PC-9 (cell line): Measurements from ENCODE around the gene FAM20C. TPM values are rescaled to one million over a fixed set of nuclear protein-coding genes. Genes with fewer than 3 reads are reported as not detected.

Experiments used
- BruUV-seq: library from RNA; stranded (reverse); fragments of 400-500 nt; replicated peaks from 2 replicates; lab custom pipeline; 2021; lab: Mats Ljungman, UMichigan
- CTCF ChIA-PET: fragments of 300-600 bp; sonication (Branson Sonifier 250); formaldehyde crosslinking; loops from one replicate; lab custom pipeline; 2022; ENCODE audit warnings: antibody characterized with exemption; lab: Charles Lee
- POLR2A ChIA-PET: fragments of 300-600 bp; sonication (Branson Sonifier 250); formaldehyde crosslinking; loops from one replicate; lab custom pipeline; 2022; ENCODE audit warnings: antibody characterized with exemption; ENCODE audit not compliant: unreplicated experiment; lab: Charles Lee
- DNase-seq, 2 experiments: peaks; one replicate each; pipeline versions ENCODE4 v3.0.0 to v3.0.0-alpha.2; 2015 to 2022; ENCODE audit warnings: mixed read lengths in 1 of 2
- H2AFZ ChIP-seq: fragments of 200-600 bp; sonication (generic); 2 replicates; pipeline ENCODE4 v1.8.1; 2017; ENCODE audit warnings: antibody characterized with exemption
- H3F3A ChIP-seq: fragments of 200-600 bp; sonication (generic); 2 replicates; pipeline ENCODE4 v1.8.1; 2017; ENCODE audit warnings: antibody characterized with exemption, mild to moderate bottlenecking, low read depth; ENCODE audit not compliant: insufficient read depth
- H3K27ac ChIP-seq: fragments of 200-600 bp; sonication (generic); 2 replicates; pipeline ENCODE4 v1.6.1; 2016; ENCODE audit warnings: mixed run types
- H3K27me3 ChIP-seq: fragments of 200-600 bp; sonication (generic); 2 replicates; pipeline ENCODE4 v1.6.1; 2016; ENCODE audit warnings: low read depth, mixed run types; ENCODE audit not compliant: insufficient read depth
- H3K36me3 ChIP-seq: fragments of 200-600 bp; sonication (generic); 2 replicates; pipeline ENCODE4 v1.6.1; 2016; ENCODE audit warnings: low read depth, mixed run types
- H3K4me1 ChIP-seq: fragments of 200-600 bp; sonication (generic); replicated peaks from 2 replicates; pipeline ENCODE4 v1.6.1; 2016; ENCODE audit warnings: mixed run types; ENCODE audit not compliant: insufficient read depth
- H3K4me2 ChIP-seq: fragments of 200-600 bp; sonication (generic); 2 replicates; pipeline ENCODE4 v1.6.1; 2017; ENCODE audit warnings: mixed run types
- H3K4me3 ChIP-seq: fragments of 200-600 bp; sonication (generic); 2 replicates; pipeline ENCODE4 v1.6.1; 2016; ENCODE audit warnings: mixed run types
- H3K79me2 ChIP-seq: fragments of 200-600 bp; sonication (generic); 2 replicates; pipeline ENCODE4 v1.6.1; 2017; ENCODE audit warnings: low read depth, mixed run types
- H3K9me2 ChIP-seq: fragments of 200-600 bp; sonication (generic); 2 replicates; pipeline ENCODE4 v1.8.1; 2017; ENCODE audit warnings: mild to moderate bottlenecking; ENCODE audit not compliant: insufficient read depth
- H3K9me3 ChIP-seq: fragments of 200-600 bp; sonication (generic); 2 replicates; pipeline ENCODE4 v1.8.1; 2016; ENCODE audit warnings: low read depth; ENCODE audit not compliant: insufficient read depth
- H4K20me1 ChIP-seq: fragments of 200-600 bp; sonication (generic); 2 replicates; pipeline ENCODE4 v1.8.1; 2017; ENCODE audit not compliant: insufficient read depth
- EZH2 ChIP-seq: fragments of 200-600 bp; sonication (generic); IDR thresholded peaks from 2 replicates; pipeline ENCODE4 v1.8.0; 2017; ENCODE audit warnings: antibody characterized with exemption, low read depth
- intact Hi-C: fragments of 100-400 bp; cut with micrococcal nuclease; formaldehyde crosslinking; loops from one replicate; pipeline ENCODE4 v1.10.0; 2022; ENCODE audit not compliant: unreplicated experiment
- total RNA-seq: library from RNA; stranded (reverse); gene quantifications from 2 replicates; pipeline ENCODE4 v1.2.3, GENCODE V29; 2021
- TF ChIP-seq, protein P1 (sequence below): fragments of 200-600 bp; sonication (generic); conservative IDR thresholded peaks from 2 replicates; pipeline ENCODE4 v1.6.1; 2017; ENCODE audit warnings: mixed run types, antibody characterized with exemption, mild to moderate bottlenecking, moderate library complexity

The FAM20C gene
- total RNA-seq, 1 experiment from 2014 or later, result 31.0 TPM

DNA sequence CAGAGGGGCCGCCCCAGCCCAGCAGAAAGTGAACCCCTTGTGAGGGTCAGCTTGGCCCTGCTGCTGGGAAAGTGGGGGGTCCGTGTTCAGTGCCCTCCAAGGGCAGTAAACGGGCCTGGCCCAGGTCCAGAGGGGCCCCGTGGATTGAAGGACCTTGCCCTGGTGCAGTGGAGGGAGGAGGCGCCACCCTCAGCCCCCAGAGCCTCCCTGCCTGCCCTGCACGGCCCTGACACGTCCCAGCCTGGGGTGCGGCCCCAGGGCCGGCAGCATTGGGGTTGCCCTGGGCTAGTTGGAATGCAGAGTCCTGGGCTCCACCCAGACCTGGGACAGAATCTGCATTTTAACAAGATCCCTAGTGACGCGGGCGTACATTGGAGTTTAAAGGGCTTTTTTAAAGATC is 54.8 kb downstream of the FAM20C start:
- CTCF ChIA-PET, result no interaction called here

DNA sequence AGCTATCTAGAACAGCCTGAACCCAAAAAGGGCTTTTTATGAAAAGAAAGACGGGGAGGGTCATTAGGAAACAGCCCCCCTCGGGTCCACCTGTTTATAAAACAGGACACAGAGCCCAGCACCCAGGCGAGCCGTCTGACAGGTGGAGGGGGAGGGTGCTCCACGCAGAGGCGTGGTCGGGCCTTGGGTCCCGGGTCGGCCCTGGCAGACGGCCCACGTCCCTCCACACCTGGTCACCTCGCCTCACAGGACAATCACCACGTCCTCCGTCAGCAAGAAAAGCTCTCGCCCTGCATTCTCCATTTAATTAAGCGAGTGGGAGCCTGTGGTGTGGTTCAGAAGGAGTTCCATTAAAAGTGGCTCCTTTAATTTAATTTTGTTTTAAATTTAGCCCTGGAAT is 55.3 kb downstream of the FAM20C start:
- Histone ChIP-seq H3K79me2 (no peaks in the 10 kb centered on the region), H3K4me3 (no peak overlapping the region), H3F3A (no peaks in the 10 kb centered on the region), H3K4me2 (no peak overlapping the region), H3K27ac (no peak overlapping the region), H3K4me1 (no peaks in the 10 kb centered on the region), H2AFZ (no peak overlapping the region), H3K36me3 (no peaks in the 10 kb centered on the region), H3K9me3 (no peaks in the 10 kb centered on the region), H3K27me3 (no peaks in the 10 kb centered on the region), H4K20me1 (no peaks in the 10 kb centered on the region), H3K9me2 (no peaks in the 10 kb centered on the region)
- intact Hi-C loops, result no loop called here
- ChIA-PET CTCF (no interaction called here), POLR2A (no interaction called here)
- TF ChIP-seq, protein P1, sequence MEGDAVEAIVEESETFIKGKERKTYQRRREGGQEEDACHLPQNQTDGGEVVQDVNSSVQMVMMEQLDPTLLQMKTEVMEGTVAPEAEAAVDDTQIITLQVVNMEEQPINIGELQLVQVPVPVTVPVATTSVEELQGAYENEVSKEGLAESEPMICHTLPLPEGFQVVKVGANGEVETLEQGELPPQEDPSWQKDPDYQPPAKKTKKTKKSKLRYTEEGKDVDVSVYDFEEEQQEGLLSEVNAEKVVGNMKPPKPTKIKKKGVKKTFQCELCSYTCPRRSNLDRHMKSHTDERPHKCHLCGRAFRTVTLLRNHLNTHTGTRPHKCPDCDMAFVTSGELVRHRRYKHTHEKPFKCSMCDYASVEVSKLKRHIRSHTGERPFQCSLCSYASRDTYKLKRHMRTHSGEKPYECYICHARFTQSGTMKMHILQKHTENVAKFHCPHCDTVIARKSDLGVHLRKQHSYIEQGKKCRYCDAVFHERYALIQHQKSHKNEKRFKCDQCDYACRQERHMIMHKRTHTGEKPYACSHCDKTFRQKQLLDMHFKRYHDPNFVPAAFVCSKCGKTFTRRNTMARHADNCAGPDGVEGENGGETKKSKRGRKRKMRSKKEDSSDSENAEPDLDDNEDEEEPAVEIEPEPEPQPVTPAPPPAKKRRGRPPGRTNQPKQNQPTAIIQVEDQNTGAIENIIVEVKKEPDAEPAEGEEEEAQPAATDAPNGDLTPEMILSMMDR, result no peak
- TF ChIP-seq EZH2, result no peak
- BruUV-seq, result no TSS peak
- DNase-seq, result no peak

More for the DNA sequence above, 54.8 kb downstream of the FAM20C start:
- BruUV-seq, result no TSS peak
- no peaks in the 10 kb centered on the region for H3K27me3 ChIP-seq
- H3K79me2 ChIP-seq, result no peaks in the 10 kb centered on the region
- no peaks in the 10 kb centered on the region for H3K9me2 ChIP-seq
- TF ChIP-seq, protein P1, result no peak
- H2AFZ ChIP-seq, result no peak overlapping the region
- 0 out of 2 replicates have a peak, but pooled peaks cover under 1% of the 10 kb centered on the region for H3F3A ChIP-seq
- no peaks in the 10 kb centered on the region for H4K20me1 ChIP-seq
- intact Hi-C loops, result no loop called here
- no peaks in the 10 kb centered on the region for H3K4me1 ChIP-seq
- no peak overlapping the region for H3K4me2 ChIP-seq
- H3K9me3 ChIP-seq, result no peaks in the 10 kb centered on the region
- H3K36me3 ChIP-seq, result no peaks in the 10 kb centered on the region
- DNase-seq, result no peak
- POLR2A ChIA-PET, result no interaction called here
- no peak overlapping the region for H3K27ac ChIP-seq
- no peak overlapping the region for H3K4me3 ChIP-seq

DNA sequence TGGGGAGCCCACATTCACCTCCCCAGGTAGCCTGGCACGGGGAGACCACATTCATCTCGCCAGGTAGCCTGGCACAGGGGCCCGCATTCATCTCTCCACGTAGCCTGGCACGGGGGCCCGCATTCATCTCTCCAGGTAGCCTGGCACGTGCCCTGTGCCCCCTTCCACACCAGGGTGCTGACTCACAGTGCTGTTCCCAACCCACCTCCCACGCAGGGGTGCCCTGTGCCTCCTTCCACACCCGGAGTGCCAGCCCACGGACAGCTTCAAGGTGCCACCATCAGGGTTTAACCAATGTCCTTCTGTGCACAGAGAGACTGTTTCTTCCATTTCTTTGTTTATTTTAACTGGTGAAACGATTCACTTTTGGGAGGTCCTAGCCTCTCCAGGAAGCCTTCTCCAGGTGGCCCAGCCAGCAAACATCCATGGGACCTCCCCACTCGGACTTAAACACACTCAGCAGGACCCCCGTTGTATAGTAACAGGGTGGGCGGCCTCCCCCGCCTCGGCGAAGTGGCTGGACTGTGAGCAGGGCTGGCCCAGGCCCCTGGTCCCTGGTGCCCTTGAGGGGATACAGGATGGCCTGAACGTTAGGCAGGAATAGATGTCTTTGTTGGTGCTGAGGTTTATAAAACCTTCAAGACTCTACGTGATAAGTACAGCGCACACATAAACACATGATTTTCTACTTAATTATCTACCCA is 56.5 kb downstream of the FAM20C start:
- Histone ChIP-seq H2AFZ (no peak overlapping the region), H3K9me3 (no peaks in the 10 kb centered on the region), H3K4me2 (no peak overlapping the region), H3K9me2 (no peaks in the 10 kb centered on the region), H3K36me3 (no peaks in the 10 kb centered on the region), H3K79me2 (no peaks in the 10 kb centered on the region), H3K4me3 (no peak overlapping the region), H3K27ac (no peak overlapping the region), H3K4me1 (no peaks in the 10 kb centered on the region), H3F3A (no peaks in the 10 kb centered on the region), H3K27me3 (no peaks in the 10 kb centered on the region), H4K20me1 (no peaks in the 10 kb centered on the region)
- intact Hi-C loops, result no loop called here
- no TSS peak for BruUV-seq
- ChIA-PET POLR2A (no interaction called here), CTCF (no interaction called here)
- no peak for DNase-seq
- no peak for TF ChIP-seq EZH2
- TF ChIP-seq, protein P1, result no peak
